ENCODE data around the gene TEX10. TPM values are rescaled to one million over a fixed set of nuclear protein-coding genes. Genes with fewer than 3 reads are reported as not detected.

TEX10 gene
- total and polyA plus RNA-seq, 2 donors (not counting 1 experiment from before 2014, with no cell fraction given): 23.6 to 24.9 TPM

- TF ChIP-seq EZH2 (IDR thresholded peaks at IDR 0.05; ENCODE audit: low read length, missing control alignments) (no peak), CTCF (conservative IDR thresholded peaks at IDR 0.05 in 1 of 2, IDR thresholded peaks at IDR 0.05 in 1 of 2; ENCODE audit: low read depth in 1 of 2, low read length in 2 of 2) (no peak)
- Histone ChIP-seq H4K20me1 (ENCODE audit: control insufficient read depth, extremely low read depth, insufficient read depth, low read length) (no peaks in the 10 kb centered on the region), H3K9ac (ENCODE audit: insufficient read depth, low read length) (peak overlapping the region; percentile 91), H3K36me3 (ENCODE audit: control insufficient read depth, insufficient read depth, low read length) (no peaks in the 10 kb centered on the region), H3K9me3 (ENCODE audit: control insufficient read depth, insufficient read depth, low read depth, low read length) (no peaks in the 10 kb centered on the region), H3K4me3 (replicated peaks in 1 of 4; ENCODE audit: control extremely low read depth in 1 of 4, insufficient read depth in 1 of 4, low read depth in 3 of 4, low read length in 4 of 4) (peak overlapping the region; percentile 76 to 96 (median 86)), H2AFZ (ENCODE audit: low read length) (peak overlapping the region; percentile 42), H3K27ac (ENCODE audit: insufficient read depth, low read length) (peak overlapping the region; percentile 79), H3K4me1 (ENCODE audit: control insufficient read depth, extremely low read depth, insufficient read depth, low read length) (peaks cover 4% of the 10 kb centered on the region), H3K79me2 (ENCODE audit: control insufficient read depth, insufficient read depth, low read length) (peaks cover 52% of the 10 kb centered on the region), H3K27me3 (ENCODE audit: control insufficient read depth, insufficient read depth, low read length) (no peaks in the 10 kb centered on the region), H3K4me2 (ENCODE audit: extremely low read depth, insufficient read depth, low read length) (peak overlapping the region; percentile 61)
- DNase-seq (ENCODE audit: low read depth in 2 of 2): peak; percentile 18 to 21
These were observed 478 bp downstream of the TEX10 start for GRCh38 chr9:100352201-100352726.

- Histone ChIP-seq H3K9me3 (ENCODE audit: control insufficient read depth, insufficient read depth, low read depth, low read length) (no peaks in the 10 kb centered on the region), H3K79me2 (ENCODE audit: control insufficient read depth, insufficient read depth, low read length) (peaks cover 54% of the 10 kb centered on the region), H2AFZ (ENCODE audit: low read length) (no peak overlapping the region), H3K4me2 (ENCODE audit: extremely low read depth, insufficient read depth, low read length) (peak overlapping the region; percentile 61), H4K20me1 (ENCODE audit: control insufficient read depth, extremely low read depth, insufficient read depth, low read length) (no peaks in the 10 kb centered on the region), H3K27me3 (ENCODE audit: control insufficient read depth, insufficient read depth, low read length) (no peaks in the 10 kb centered on the region), H3K4me3 (replicated peaks in 1 of 4; ENCODE audit: control extremely low read depth in 1 of 4, insufficient read depth in 1 of 4, low read depth in 3 of 4, low read length in 4 of 4) (peak overlapping the region; percentile 76 to 96 (median 86)), H3K27ac (ENCODE audit: insufficient read depth, low read length) (no peak overlapping the region), H3K4me1 (ENCODE audit: control insufficient read depth, extremely low read depth, insufficient read depth, low read length) (peaks cover 4% of the 10 kb centered on the region), H3K36me3 (ENCODE audit: control insufficient read depth, insufficient read depth, low read length) (no peaks in the 10 kb centered on the region), H3K9ac (ENCODE audit: insufficient read depth, low read length) (no peak overlapping the region)
- no peak for DNase-seq (ENCODE audit: low read depth in 2 of 2)
- no peak for TF ChIP-seq EZH2 (IDR thresholded peaks at IDR 0.05; ENCODE audit: low read length, missing control alignments)
- no peak for TF ChIP-seq CTCF (conservative IDR thresholded peaks at IDR 0.05 in 1 of 2, IDR thresholded peaks at IDR 0.05 in 1 of 2; ENCODE audit: low read depth in 1 of 2, low read length in 2 of 2)
These were observed 1.2 kb downstream of the TEX10 start for GRCh38 chr9:100351508-100351907.

- H3K9me3 ChIP-seq (ENCODE audit: control insufficient read depth, insufficient read depth, low read depth, low read length): no peaks in the 10 kb centered on the region
- H2AFZ ChIP-seq (ENCODE audit: low read length): no peak overlapping the region
- no peaks in the 10 kb centered on the region for H3K36me3 ChIP-seq (ENCODE audit: control insufficient read depth, insufficient read depth, low read length)
- H3K9ac ChIP-seq (ENCODE audit: insufficient read depth, low read length): no peak overlapping the region
- no peak for DNase-seq (ENCODE audit: low read depth in 2 of 2)
- H4K20me1 ChIP-seq (ENCODE audit: control insufficient read depth, extremely low read depth, insufficient read depth, low read length): no peaks in the 10 kb centered on the region
- H3K4me2 ChIP-seq (ENCODE audit: extremely low read depth, insufficient read depth, low read length): no peak overlapping the region
- peaks cover 61% of the 10 kb centered on the region for H3K79me2 ChIP-seq (ENCODE audit: control insufficient read depth, insufficient read depth, low read length)
- H3K27ac ChIP-seq (ENCODE audit: insufficient read depth, low read length): no peak overlapping the region
- H3K4me1 ChIP-seq (ENCODE audit: control insufficient read depth, extremely low read depth, insufficient read depth, low read length): peaks cover 4% of the 10 kb centered on the region
- TF ChIP-seq EZH2 (IDR thresholded peaks at IDR 0.05; ENCODE audit: low read length, missing control alignments) (no peak), CTCF (conservative IDR thresholded peaks at IDR 0.05 in 1 of 2, IDR thresholded peaks at IDR 0.05 in 1 of 2; ENCODE audit: low read depth in 1 of 2, low read length in 2 of 2) (no peak)
- peak overlapping the region in 2 of 4 experiments; percentile 7 to 10 for H3K4me3 ChIP-seq (replicated peaks in 1 of 4; ENCODE audit: control extremely low read depth in 1 of 4, insufficient read depth in 1 of 4, low read depth in 3 of 4, low read length in 4 of 4)
- no peaks in the 10 kb centered on the region for H3K27me3 ChIP-seq (ENCODE audit: control insufficient read depth, insufficient read depth, low read length)
These were observed 2.6 kb downstream of the TEX10 start for GRCh38 chr9:100350188-100350587.
